DND-41 (cell line): ENCODE data around the gene MAGI1.

Experiments
- CTCF ChIP-seq: IDR thresholded peaks from 2 replicates; pipeline ENCODE4 v1.5.1; 2012; ENCODE audit warnings: borderline replicate concordance, low read length, moderate library complexity, mild to moderate bottlenecking; ENCODE audit not compliant: poor library complexity, severe bottlenecking; ENCODE audit errors: extremely low read depth
- EZH2 ChIP-seq: IDR thresholded peaks from 3 replicates; pipeline ENCODE4 v1.6.1; 2012; ENCODE audit warnings: borderline replicate concordance, low read depth, mild to moderate bottlenecking, moderate library complexity, low read length, inconsistent platforms; ENCODE audit not compliant: severe bottlenecking

- TF ChIP-seq CTCF = no peak
- no peak for TF ChIP-seq EZH2
Observed at GRCh38 chr3:65723985-65724384, 314.7 kb downstream of the MAGI1 start.
